Erythroblast (primary cell): ENCODE results near the gene KDM4C.

Experiments
- GATA1 ChIP-seq: IDR thresholded peaks from 2 replicates; pipeline ENCODE4 v1.6.1; 2011; ENCODE audit warnings: low read depth, mild to moderate bottlenecking, control low read depth, low read length, moderate library complexity
- POLR2A ChIP-seq: IDR thresholded peaks from 2 replicates; pipeline ENCODE4 v1.6.1; 2011; ENCODE audit warnings: mild to moderate bottlenecking, low read length

DNA sequence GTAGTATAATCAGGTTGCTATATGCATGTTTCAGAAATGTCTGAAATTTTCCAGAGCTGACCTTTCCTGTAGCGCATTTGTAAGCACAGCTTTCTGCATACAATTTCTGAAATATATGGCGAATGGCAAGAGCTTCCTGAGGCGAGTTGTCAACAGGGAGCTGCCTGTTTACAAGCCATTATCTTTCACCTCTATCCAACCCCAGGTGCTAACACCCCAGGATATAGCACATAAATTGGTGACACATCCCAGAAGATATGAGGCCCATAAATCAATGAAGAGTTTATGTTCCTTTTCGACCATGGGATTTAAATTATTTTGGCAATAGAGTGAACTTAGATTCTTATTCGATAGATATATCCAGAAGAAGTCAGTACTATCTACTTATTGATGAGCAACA lies 379.8 kb downstream of the KDM4C start:
- TF ChIP-seq POLR2A (no peak), GATA1 (no peak)
